Astrocyte (in vitro differentiated cells and primary cell): ENCODE data around the gene GLRX2. TPM values are rescaled to one million over a fixed set of nuclear protein-coding genes. Genes with fewer than 3 reads are reported as not detected.
A peak's percentile ranks its signal among the peaks of the same experiment; 100 is the strongest.

Experiments used
- DNase-seq: peaks from one replicate; pipeline ENCODE4 v3.0.0-alpha.2; 2010; ENCODE audit warnings: low read depth
- FAIRE-seq: peaks from 2 replicates; lab custom pipeline; 2011; peaks lifted over from hg19 to GRCh38; lab: Jason Lieb, UNC
- H2AFZ ChIP-seq: 2 replicates; pipeline ENCODE4 v1.6.0; 2012; ENCODE audit warnings: low read depth, low read length, inconsistent platforms
- H3K27ac ChIP-seq: 2 replicates; pipeline ENCODE4 v1.5.1; 2011; ENCODE audit warnings: low read depth, low read length, inconsistent platforms
- H3K27me3 ChIP-seq: 2 replicates; pipeline ENCODE4 v1.6.0; 2011; ENCODE audit warnings: low read length, inconsistent platforms; ENCODE audit not compliant: insufficient read depth
- H3K36me3 ChIP-seq: 2 replicates; pipeline ENCODE4 v1.5.1; 2011; ENCODE audit warnings: low read length, inconsistent platforms; ENCODE audit not compliant: insufficient read depth
- H3K4me1 ChIP-seq: 2 replicates; pipeline ENCODE4 v1.5.1; 2011; ENCODE audit warnings: low read length, inconsistent platforms; ENCODE audit not compliant: insufficient read depth
- H3K4me2 ChIP-seq: 2 replicates; pipeline ENCODE4 v1.6.0; 2012; ENCODE audit warnings: low read length, inconsistent platforms
- H3K4me3 ChIP-seq: 2 replicates; pipeline ENCODE4 v1.5.1; 2011; ENCODE audit warnings: low read depth, mild to moderate bottlenecking, low read length, inconsistent platforms; ENCODE audit not compliant: insufficient read depth
- H3K79me2 ChIP-seq: 2 replicates; pipeline ENCODE4 v1.6.0; 2012; ENCODE audit warnings: mild to moderate bottlenecking, low read length, inconsistent platforms; ENCODE audit not compliant: insufficient read depth
- H3K9ac ChIP-seq: 2 replicates; pipeline ENCODE4 v1.6.0; 2012; ENCODE audit warnings: mild to moderate bottlenecking, low read length, inconsistent platforms
- H3K9me3 ChIP-seq: 2 replicates; pipeline ENCODE4 v1.5.1; 2012; ENCODE audit warnings: low read depth, mild to moderate bottlenecking, low read length, inconsistent platforms; ENCODE audit not compliant: insufficient read depth
- H4K20me1 ChIP-seq: 2 replicates; pipeline ENCODE4 v1.6.0; 2012; ENCODE audit warnings: low read length, inconsistent platforms; ENCODE audit not compliant: insufficient read depth
- H3K27ac Mint-ChIP-seq: one replicate; pipeline ENCODE4 v1.8.0; 2021; ENCODE audit warnings: mild to moderate bottlenecking, mixed read lengths; ENCODE audit not compliant: unreplicated experiment
- H3K27me3 Mint-ChIP-seq: one replicate; pipeline ENCODE4 v1.8.0; 2021; ENCODE audit warnings: low read depth, mixed read lengths; ENCODE audit not compliant: unreplicated experiment
- H3K36me3 Mint-ChIP-seq: one replicate; pipeline ENCODE4 v1.8.0; 2021; ENCODE audit warnings: low read depth, mixed read lengths; ENCODE audit not compliant: unreplicated experiment
- H3K4me1 Mint-ChIP-seq: one replicate; pipeline ENCODE4 v1.8.0; 2021; ENCODE audit warnings: low read depth, mixed read lengths; ENCODE audit not compliant: unreplicated experiment
- H3K4me3 Mint-ChIP-seq: one replicate; pipeline ENCODE4 v1.8.0; 2021; ENCODE audit warnings: mild to moderate bottlenecking, moderate library complexity, mixed read lengths; ENCODE audit not compliant: unreplicated experiment
- H3K9me3 Mint-ChIP-seq: one replicate; pipeline ENCODE4 v1.8.0; 2021; ENCODE audit warnings: mild to moderate bottlenecking, mixed read lengths; ENCODE audit not compliant: unreplicated experiment
- CTCF ChIP-seq: IDR thresholded peaks from 2 replicates; pipeline ENCODE4 v1.5.1; 2011; ENCODE audit warnings: low read depth, mild to moderate bottlenecking, inconsistent platforms, low read length, moderate library complexity; ENCODE audit not compliant: insufficient read depth
- EZH2 ChIP-seq: IDR thresholded peaks from 2 replicates; pipeline ENCODE4 v1.6.1; 2012; ENCODE audit warnings: mild to moderate bottlenecking, low read length, inconsistent platforms; ENCODE audit not compliant: insufficient read depth
- total RNA-seq: library from RNA; stranded (reverse); gene quantifications from 2 replicates; pipeline ENCODE4 v1.2.1, GENCODE V29; 2021

Gene GLRX2
- total RNA-seq, 1 donor from 2014 or later: 37.1 TPM

- Histone ChIP-seq H3K79me2 (peaks cover 98% of the 10 kb centered on the region), H4K20me1 (peaks cover 20% of the 10 kb centered on the region), H3K36me3 (no peaks in the 10 kb centered on the region), H3K9ac (peak overlapping the region; percentile 99), H3K4me2 (peak overlapping the region; percentile 96), H3K9me3 (no peaks in the 10 kb centered on the region), H3K4me1 (peaks cover 17% of the 10 kb centered on the region), H3K4me3 (peak overlapping the region; percentile 96), H3K27me3 (no peaks in the 10 kb centered on the region), H2AFZ (peak overlapping the region; percentile 89), H3K27ac (peak overlapping the region; percentile 99)
- peak overlapping the region; percentile 98 for H3K4me3 Mint-ChIP-seq
- TF ChIP-seq CTCF (no peak), EZH2 (no peak)
- no peaks in the 10 kb centered on the region for H3K36me3 Mint-ChIP-seq
- H3K27ac Mint-ChIP-seq: peak overlapping the region; percentile 93
- H3K4me1 Mint-ChIP-seq: peaks cover 13% of the 10 kb centered on the region
- H3K9me3 Mint-ChIP-seq: no peaks in the 10 kb centered on the region
- no peak for DNase-seq
- H3K27me3 Mint-ChIP-seq: no peaks in the 10 kb centered on the region
- FAIRE-seq: no peak
These were observed 45.2 kb downstream of the GLRX2 start for GRCh38 chr1:193060115-193060403.

- Mint-ChIP-seq H3K4me1 (peaks cover 11% of the 10 kb centered on the region), H3K4me3 (peak within 1 kb of the TSS; percentile 98), H3K36me3 (no peaks in the 10 kb centered on the region), H3K9me3 (no peaks in the 10 kb centered on the region), H3K27me3 (no peaks in the 10 kb centered on the region), H3K27ac (peak within 1 kb of the TSS; percentile 93)
- peak within 1 kb of the TSS; percentile 96 for H3K4me2 ChIP-seq
- H2AFZ ChIP-seq: peak within 1 kb of the TSS; percentile 89
- peak within 1 kb of the TSS; percentile 99 for H3K27ac ChIP-seq
- no peak for FAIRE-seq
- H3K36me3 ChIP-seq: no peaks in the 10 kb centered on the region
- peaks cover 17% of the 10 kb centered on the region for H3K4me1 ChIP-seq
- no peaks in the 10 kb centered on the region for H3K9me3 ChIP-seq
- peak; percentile 97 for DNase-seq
- peaks cover 98% of the 10 kb centered on the region for H3K79me2 ChIP-seq
- H3K9ac ChIP-seq: peak within 1 kb of the TSS; percentile 99
- peaks cover 20% of the 10 kb centered on the region for H4K20me1 ChIP-seq
- no peak for TF ChIP-seq EZH2
- no peak for TF ChIP-seq CTCF
- H3K4me3 ChIP-seq: peak within 1 kb of the TSS; percentile 96
- H3K27me3 ChIP-seq: no peaks in the 10 kb centered on the region
These were observed 45.7 kb downstream of the GLRX2 start, which contains the start of the genes RO60 and UCHL5 for GRCh38 chr1:193059282-193060114. TSS of gene RO60 (plus strand) at chr1:193059612. CDS start at chr1:193069055, 9,443 bp downstream. TSS of gene UCHL5 (minus strand) at chr1:193059360. CDS start at chr1:193059260, 100 bp downstream.
